ENCODE measurements around the gene C12orf57. TPM values are rescaled to one million over a fixed set of nuclear protein-coding genes. Genes with fewer than 3 reads are reported as not detected.
A peak's percentile ranks its signal among the peaks of the same experiment; 100 is the strongest.
"Not testable (repeated sequence)": the region's sequence is repeated elsewhere in the genome, so short reads cannot be mapped to it uniquely, and the experiment has no call there.

The C12orf57 gene
- total RNA-seq, 1 donor from 2014 or later: 225 TPM

DNA sequence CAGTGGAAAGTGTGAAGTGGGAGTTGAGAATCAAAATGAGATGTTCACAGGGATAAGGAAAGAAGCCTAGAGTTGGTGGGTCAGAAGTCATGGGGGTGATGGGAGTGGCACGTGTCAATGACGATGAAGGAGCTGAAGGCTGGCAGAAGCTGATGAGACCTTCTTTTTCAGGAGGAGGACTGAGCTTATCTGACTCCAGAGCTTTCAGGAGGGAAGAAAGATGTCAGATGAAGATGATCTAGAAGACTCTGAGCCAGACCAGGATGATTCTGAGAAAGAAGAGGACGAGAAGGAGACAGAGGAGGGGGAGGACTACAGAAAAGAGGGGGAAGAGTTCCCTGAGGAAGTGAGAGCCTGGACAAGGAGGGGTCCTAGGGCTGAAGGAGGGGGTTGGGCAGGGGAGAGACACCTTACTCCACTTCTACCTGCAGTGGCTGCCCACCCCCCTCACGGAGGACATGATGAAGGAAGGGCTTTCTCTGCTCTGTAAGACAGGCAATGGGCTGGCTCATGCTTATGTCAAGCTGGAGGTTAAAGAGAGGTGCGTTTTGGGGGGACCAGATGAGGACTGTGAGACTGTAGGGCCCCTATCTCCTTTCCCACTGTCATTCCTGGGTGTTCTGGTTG is 38.3 kb upstream of the C12orf57 start:
- Mint-ChIP-seq H3K4me1 (ENCODE audit: unreplicated experiment) (peaks cover 4% of the 10 kb centered on the region), H3K36me3 (ENCODE audit: low read depth, unreplicated experiment) (peaks cover 4% of the 10 kb centered on the region), H3K27ac (ENCODE audit: unreplicated experiment) (no peak overlapping the region), H3K4me3 (ENCODE audit: unreplicated experiment) (no peak overlapping the region), H3K9me3 (ENCODE audit: unreplicated experiment) (no peaks in the 10 kb centered on the region), H3K27me3 (ENCODE audit: unreplicated experiment) (peaks cover 3% of the 10 kb centered on the region)
- TF ChIP-seq, protein P1, sequence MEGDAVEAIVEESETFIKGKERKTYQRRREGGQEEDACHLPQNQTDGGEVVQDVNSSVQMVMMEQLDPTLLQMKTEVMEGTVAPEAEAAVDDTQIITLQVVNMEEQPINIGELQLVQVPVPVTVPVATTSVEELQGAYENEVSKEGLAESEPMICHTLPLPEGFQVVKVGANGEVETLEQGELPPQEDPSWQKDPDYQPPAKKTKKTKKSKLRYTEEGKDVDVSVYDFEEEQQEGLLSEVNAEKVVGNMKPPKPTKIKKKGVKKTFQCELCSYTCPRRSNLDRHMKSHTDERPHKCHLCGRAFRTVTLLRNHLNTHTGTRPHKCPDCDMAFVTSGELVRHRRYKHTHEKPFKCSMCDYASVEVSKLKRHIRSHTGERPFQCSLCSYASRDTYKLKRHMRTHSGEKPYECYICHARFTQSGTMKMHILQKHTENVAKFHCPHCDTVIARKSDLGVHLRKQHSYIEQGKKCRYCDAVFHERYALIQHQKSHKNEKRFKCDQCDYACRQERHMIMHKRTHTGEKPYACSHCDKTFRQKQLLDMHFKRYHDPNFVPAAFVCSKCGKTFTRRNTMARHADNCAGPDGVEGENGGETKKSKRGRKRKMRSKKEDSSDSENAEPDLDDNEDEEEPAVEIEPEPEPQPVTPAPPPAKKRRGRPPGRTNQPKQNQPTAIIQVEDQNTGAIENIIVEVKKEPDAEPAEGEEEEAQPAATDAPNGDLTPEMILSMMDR (IDR thresholded peaks at IDR 0.05; ENCODE audit: unreplicated experiment): no peak
- no peak for DNase-seq (ENCODE audit: low spot score)

DNA sequence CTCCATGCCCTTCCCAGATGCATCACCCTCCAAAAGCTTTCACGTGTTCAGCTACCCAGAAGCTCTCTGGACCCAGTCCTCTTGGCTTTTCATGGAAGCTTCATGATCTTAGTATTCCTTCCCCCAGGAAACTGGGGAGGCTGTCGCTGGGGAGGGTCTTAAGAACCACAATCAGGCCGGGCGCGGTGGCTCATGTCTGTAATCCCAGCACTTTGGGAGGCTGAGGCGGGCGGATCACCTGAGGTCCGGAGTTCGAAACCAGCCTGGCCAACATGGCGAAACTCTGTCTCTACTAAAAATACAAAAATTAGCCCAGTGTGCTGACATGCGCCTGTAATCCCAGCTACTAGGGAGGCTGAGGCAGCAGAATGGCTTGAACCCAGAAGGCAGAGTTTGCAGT is 35.7 kb upstream of the C12orf57 start:
- not testable (repeated sequence) for DNase-seq (ENCODE audit: low spot score); H3K4me3 Mint-ChIP-seq (ENCODE audit: unreplicated experiment)

DNA sequence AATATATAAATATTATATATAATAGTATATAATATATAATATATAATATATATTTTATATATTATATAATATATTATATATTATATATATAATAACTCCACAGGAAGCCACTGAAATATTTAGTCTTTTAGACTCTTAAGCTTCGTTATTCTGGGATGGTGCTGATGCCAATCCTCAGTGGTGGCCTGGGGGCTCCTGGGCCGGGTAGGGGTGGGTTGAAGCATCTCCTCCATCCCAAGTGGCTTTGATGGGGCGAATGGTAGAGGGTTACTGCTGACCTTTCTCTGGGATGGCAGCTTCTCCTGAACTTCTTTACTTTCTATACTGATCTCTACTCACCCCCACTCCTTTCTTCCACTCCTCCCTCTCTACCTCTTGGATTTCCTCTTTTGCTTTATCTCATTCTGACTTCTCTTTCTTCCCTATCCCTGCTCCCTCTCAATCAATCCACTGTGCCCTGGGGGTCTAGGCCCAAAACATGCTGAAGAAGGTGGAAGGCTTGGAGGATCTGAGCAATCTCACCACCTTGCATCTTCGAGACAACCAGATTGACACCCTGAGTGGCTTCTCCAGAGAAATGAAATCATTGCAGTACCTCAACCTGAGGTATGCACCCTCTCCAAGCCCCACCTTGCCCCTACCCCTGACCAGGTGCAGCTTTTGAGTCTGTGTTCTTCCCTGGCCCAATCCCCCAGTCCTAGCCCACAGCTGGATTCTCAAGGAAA is 34.2 kb upstream of the C12orf57 start:
- no peaks in the 10 kb centered on the region for H3K9me3 Mint-ChIP-seq (ENCODE audit: unreplicated experiment)
- TF ChIP-seq, protein P1 (IDR thresholded peaks at IDR 0.05; ENCODE audit: unreplicated experiment): no peak
- H3K4me3 Mint-ChIP-seq (ENCODE audit: unreplicated experiment): no peak overlapping the region
- no peak overlapping the region for H3K27ac Mint-ChIP-seq (ENCODE audit: unreplicated experiment)
- peaks cover 5% of the 10 kb centered on the region for H3K36me3 Mint-ChIP-seq (ENCODE audit: low read depth, unreplicated experiment)
- no peaks in the 10 kb centered on the region for H3K4me1 Mint-ChIP-seq (ENCODE audit: unreplicated experiment)
- DNase-seq (ENCODE audit: low spot score): no peak
- H3K27me3 Mint-ChIP-seq (ENCODE audit: unreplicated experiment): peaks cover 12% of the 10 kb centered on the region

More for the DNA sequence above, 35.7 kb upstream of the C12orf57 start:
- not testable (repeated sequence) for H3K27ac Mint-ChIP-seq (ENCODE audit: unreplicated experiment); H3K36me3 Mint-ChIP-seq (ENCODE audit: low read depth, unreplicated experiment); H3K4me1 Mint-ChIP-seq (ENCODE audit: unreplicated experiment); H3K9me3 Mint-ChIP-seq (ENCODE audit: unreplicated experiment)
- peaks cover 10% of the 10 kb centered on the region for H3K27me3 Mint-ChIP-seq (ENCODE audit: unreplicated experiment)

GRCh38 chr12:6912164-6912935 is 31.5 kb upstream of the C12orf57 start:
- H3K27ac Mint-ChIP-seq (ENCODE audit: unreplicated experiment): no peak overlapping the region
- no peaks in the 10 kb centered on the region for H3K9me3 Mint-ChIP-seq (ENCODE audit: unreplicated experiment)
- peaks cover 11% of the 10 kb centered on the region for H3K4me1 Mint-ChIP-seq (ENCODE audit: unreplicated experiment)
- no peak overlapping the region for H3K4me3 Mint-ChIP-seq (ENCODE audit: unreplicated experiment)
- no peak for DNase-seq (ENCODE audit: low spot score)
- TF ChIP-seq, protein P1 (IDR thresholded peaks at IDR 0.05; ENCODE audit: unreplicated experiment): no peak
- peaks cover 5% of the 10 kb centered on the region for H3K36me3 Mint-ChIP-seq (ENCODE audit: low read depth, unreplicated experiment)
- H3K27me3 Mint-ChIP-seq (ENCODE audit: unreplicated experiment): peaks cover 18% of the 10 kb centered on the region

DNA sequence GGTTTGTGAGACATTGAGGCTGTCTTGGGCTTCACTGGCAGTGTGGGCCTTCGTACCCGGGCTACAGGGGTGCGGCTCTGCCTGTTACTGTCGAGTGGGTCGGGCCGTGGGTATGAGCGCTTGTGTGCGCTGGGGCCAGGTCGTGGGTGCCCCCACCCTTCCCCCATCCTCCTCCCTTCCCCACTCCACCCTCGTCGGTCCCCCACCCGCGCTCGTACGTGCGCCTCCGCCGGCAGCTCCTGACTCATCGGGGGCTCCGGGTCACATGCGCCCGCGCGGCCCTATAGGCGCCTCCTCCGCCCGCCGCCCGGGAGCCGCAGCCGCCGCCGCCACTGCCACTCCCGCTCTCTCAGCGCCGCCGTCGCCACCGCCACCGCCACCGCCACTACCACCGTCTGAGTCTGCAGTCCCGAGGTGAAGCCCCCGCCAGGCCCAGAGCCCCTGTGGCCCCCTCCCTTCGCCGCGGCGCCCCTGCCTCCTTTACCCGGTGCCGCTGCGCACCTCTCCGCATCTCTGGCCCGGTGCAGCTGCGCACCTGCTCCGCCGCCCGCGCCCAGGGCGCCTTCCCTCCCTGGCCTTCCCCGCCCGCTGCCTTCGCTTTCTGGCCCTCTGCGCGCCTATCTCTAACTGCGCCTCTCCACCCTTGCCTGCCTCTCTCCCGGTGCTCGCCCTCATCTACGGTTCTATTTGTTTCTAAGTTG is 29.4 kb upstream of the C12orf57 start, which contains the start of gene ENO2:
TSS of gene ENO2 (plus strand) at position 335 of the 701 bp plus-strand sequence. CDS start 1,253 bp downstream, outside the sequence.
- H3K27ac Mint-ChIP-seq (ENCODE audit: unreplicated experiment): peak within 1 kb of the TSS; percentile 42
- peaks cover 12% of the 10 kb centered on the region for H3K4me1 Mint-ChIP-seq (ENCODE audit: unreplicated experiment)
- peak; percentile 50 for DNase-seq (ENCODE audit: low spot score)
- peaks cover 16% of the 10 kb centered on the region for H3K27me3 Mint-ChIP-seq (ENCODE audit: unreplicated experiment)
- H3K36me3 Mint-ChIP-seq (ENCODE audit: low read depth, unreplicated experiment): peaks cover 5% of the 10 kb centered on the region
- no peaks in the 10 kb centered on the region for H3K9me3 Mint-ChIP-seq (ENCODE audit: unreplicated experiment)
- TF ChIP-seq, protein P1 (IDR thresholded peaks at IDR 0.05; ENCODE audit: unreplicated experiment): no peak
- H3K4me3 Mint-ChIP-seq (ENCODE audit: unreplicated experiment): peak within 1 kb of the TSS; percentile 86

All from endothelial cell (in vitro differentiated cells).